LHCN-M2 (cell line): ENCODE data around the gene SET. TPM values are rescaled to one million over a fixed set of nuclear protein-coding genes. Genes with fewer than 3 reads are reported as not detected.
"Not testable (repeated sequence)": the region's sequence is repeated elsewhere in the genome, so short reads cannot be mapped to it uniquely, and the experiment has no call there.

Source experiments
- DNase-seq: peaks from one replicate; pipeline ENCODE4 v3.0.0-alpha.2; 2012; ENCODE audit warnings: low read depth
- total RNA-seq: library from RNA; depleted of rRNA; stranded (reverse); fragments of >200 nt; gene quantifications from 2 replicates; pipeline ENCODE4 v1.2.3, GENCODE V29; 2014

The SET gene
- total RNA-seq, 1 experiment from 2014 or later = 454 TPM

DNA sequence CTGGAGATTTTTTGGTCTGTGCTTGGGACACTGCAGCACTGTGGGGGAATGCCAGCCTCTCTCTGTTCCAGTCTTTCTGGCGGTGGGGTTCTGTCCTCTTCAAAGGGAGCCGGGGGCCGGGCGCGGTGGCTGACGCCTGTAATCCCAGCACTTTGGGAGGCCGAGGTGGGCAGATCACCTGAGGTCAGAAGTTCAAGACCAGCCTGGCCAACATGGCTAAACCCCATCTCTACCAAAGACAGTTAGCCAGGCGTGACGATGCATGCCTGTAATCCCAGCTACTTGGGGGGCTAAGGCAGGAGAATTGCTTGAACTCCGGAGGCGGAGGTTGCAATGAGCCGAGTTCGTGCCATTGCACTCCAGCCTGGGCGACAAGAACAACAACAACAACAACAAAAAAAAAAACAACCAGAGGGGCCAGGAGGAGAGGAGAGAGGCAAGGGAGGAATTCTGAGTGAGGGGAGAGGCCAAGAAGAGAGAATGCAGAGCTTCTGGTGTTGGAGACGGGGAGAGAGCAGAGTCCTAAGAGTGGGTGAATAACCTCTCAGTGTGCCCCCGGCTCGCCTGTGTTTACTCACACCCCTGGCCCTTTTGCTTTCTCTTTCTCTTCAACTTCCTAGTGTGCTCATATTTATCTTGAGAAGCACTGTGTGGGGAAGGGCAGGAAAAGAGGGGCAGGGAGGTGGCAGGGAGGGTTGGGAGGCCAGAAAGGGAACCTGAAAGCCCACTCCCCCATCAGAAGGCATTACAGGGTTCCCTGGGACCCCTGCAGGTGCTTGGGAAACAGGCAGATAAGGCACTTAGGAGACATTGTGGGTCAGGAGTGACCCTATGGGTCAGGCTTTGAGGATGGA, 3.2 kb upstream of the SET start:
- DNase-seq = no peak

DNA sequence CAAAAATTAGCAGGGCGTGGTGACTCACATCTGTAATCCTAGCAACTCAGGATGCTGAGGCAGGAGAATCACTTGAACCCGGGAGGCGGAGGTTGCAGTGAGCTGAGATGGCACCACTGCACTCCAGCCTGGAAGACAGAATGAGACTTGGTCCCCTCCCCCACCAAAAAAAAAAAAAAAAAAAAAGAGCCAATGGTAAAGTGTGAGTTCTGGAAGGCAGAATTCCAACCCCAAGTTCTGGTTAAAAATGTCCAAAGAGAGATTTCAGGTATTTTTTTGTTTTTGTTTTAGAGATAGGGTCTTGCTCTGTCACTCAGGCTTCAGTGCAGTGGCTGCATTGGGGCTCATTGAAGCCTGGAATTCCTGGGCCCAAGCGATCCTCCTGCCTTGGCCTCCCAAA, 1.6 kb upstream of the SET start:
- no peak for DNase-seq

DNA sequence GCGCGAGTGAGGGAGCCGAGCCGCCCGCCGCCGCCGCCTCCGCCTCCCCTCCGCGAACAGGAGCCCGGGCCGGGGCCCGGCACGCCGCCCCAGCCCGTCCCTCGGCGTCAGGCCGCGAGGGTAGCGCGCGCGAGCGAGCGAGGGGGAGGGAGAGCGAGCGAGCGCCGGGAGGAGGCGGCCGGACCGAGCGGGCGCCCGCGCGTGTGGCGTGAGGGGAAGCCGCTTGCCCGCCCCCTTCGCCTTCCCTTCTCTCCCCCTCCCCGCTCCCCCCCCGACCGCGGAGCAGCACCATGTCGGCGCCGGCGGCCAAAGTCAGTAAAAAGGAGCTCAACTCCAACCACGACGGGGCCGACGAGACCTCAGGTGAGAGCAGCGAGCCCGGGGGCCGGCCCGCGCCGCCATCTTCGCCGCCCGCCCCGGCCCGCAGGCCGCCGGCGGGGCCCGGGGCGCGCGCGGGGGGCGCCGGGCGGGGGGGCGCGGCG, 312 bp downstream of the SET start:
- DNase-seq = no peak

DNA sequence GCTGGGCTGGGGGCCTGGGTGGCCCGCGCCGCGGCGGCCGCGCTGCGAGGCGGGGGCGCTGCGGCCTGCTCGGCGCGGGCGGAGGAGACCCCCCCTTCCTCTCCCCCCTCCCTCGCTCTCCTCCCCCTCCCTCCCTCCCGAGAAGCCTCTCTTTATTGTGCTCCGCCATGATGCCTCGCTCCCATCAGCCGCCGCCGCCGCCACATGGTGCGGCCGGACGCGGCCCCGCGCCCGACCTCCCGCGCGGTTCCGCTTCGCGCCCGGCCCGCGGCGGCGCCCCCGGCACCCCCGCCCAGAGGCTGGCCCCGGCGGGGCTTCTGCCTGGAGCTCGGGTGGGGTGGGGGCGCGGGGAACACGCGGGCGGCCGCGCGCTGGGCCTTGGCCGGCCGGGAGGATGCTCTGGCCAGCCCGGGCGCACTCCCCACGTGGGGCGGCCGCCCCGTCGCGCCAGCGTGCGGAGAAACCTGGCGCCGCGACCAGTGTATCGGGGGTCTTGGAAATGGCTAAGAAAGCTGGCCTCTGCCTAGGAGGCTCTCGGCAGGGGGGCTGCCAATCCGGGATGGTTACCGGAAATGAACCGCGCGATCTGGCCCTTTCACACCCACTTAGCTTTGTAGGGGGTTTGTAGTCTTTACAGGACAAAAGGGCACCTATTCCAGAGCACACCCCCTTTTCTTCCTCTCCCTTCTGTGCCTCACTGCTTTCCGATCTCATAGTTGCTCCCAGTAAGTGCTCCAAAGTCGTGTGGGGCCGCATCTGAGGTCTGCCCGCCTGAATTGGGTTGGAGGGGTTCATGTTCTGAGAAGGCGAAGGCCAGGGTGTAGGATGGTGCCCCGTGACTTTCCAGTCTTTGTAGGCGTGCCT, 1.0 kb downstream of the SET start:
- peak; percentile 48 for DNase-seq

DNA sequence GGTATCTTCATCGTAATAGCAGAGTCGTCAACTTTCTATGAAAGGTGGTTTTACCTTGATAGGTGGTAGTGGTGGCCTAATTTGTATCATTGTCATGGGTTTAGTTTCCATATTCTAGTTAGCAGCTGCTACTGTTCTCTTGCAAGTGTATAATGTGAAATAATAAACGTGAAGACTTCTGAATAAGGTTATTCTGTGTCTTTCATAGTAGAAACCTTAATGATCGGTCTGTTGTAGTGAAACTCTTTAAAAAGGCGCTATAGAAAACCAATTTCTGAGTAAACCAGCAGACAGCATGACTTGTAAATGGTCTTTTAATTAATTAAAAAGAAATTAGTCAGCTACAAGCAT, 1.6 kb downstream of the SET start:
- DNase-seq = no peak

DNA sequence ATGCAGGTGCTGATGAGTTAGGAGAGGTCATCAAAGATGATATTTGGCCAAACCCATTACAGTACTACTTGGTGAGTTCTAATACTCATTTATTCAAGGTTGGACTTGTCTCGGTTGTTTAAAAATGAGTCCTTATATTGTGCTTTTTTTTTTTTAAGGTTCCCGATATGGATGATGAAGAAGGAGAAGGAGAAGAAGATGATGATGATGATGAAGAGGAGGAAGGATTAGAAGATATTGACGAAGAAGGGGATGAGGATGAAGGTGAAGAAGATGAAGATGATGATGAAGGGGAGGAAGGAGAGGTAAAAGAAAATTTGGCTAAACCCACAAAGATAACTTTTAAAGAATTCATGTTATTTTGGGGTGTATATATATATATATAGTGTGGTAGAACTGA, 4.7 kb downstream of the SET start:
- not testable (repeated sequence) for DNase-seq

DNA sequence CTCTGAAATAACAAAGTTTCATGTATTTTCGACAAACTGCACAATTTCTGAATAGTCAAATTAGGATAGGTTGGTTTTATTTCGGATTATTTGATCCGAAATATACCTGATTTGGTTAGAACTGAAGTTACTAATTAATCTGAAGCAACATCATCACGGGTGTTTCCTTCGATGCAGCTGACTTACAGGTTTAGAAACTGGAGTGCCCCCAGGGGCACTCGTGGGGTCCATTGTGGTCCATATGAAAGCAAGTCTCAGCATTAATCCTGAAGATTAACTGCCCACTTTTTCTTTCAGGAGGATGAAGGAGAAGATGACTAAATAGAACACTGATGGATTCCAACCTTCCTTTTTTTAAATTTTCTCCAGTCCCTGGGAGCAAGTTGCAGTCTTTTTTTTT, 5.3 kb downstream of the SET start:
- DNase-seq = no peak

DNA sequence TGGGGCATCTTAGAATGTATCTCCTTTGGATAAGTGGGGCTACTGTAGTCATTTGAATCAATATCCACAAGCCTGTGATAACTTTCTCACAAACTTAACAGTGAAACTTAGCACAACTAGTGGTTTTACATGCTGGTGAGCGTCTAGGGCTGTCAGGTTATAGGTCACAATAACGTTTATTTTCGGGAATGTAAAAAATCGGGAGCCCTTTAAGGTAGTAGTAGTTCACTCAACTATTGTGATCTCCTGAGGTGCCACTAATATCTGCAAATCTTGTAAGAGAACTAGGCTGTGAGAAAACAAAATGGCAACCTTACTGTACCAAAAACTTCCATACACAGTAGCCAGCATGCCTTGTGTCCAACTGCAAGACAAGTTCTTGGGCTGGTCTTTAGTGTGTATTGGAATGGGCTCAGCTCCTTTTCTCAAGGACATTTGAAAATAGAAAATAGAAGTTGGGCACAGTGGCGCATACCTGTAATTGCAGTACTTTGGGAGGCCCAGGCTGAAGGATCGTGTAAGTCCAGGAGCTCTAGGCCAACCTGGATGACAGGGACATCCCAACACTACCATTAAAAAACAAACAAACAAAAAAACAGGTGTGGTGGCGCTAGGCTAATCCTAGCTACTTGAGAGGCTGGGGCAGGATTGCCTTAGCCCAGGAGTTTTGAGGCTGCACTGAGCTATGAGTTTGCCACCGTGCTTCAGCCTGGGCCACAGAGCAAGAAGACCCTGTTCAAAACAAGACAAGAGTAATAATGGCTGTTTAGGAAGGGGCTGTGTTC, 8.1 kb downstream of the SET start:
- DNase-seq = no peak

DNA sequence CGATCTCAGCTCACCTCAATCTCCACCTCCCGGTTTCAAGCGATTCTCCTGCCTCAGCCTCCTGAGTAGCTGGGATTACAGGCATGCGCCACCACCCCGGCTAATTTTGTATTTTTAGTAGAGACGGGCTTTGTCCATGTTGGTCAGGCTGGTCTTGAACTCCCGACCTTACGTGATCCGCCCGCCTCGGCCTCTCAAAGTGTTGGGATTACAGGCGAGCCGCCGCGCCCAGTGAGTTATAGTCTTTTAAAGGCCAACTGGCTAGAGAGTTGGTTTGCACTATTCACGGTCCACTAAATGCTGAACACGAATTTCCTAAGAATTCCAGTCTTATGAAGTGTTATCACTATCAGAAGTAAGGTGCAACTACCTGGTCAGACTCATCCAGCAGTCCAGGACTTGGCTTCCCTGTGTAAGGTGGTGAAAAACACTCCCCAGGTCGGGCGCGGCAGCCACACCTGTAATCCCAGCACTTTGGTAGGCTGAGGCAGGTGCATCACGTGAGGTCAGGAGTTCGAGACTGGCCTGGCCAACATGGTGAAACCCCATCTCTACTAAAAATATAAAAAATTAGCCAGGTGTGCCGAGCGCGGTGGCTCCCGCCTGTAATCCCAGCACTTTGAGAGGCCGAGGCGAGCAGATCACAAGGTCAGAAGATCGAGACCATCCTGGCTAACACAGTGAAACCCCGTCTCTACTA, 10.2 kb downstream of the SET start:
- DNase-seq = not testable (repeated sequence)

DNA sequence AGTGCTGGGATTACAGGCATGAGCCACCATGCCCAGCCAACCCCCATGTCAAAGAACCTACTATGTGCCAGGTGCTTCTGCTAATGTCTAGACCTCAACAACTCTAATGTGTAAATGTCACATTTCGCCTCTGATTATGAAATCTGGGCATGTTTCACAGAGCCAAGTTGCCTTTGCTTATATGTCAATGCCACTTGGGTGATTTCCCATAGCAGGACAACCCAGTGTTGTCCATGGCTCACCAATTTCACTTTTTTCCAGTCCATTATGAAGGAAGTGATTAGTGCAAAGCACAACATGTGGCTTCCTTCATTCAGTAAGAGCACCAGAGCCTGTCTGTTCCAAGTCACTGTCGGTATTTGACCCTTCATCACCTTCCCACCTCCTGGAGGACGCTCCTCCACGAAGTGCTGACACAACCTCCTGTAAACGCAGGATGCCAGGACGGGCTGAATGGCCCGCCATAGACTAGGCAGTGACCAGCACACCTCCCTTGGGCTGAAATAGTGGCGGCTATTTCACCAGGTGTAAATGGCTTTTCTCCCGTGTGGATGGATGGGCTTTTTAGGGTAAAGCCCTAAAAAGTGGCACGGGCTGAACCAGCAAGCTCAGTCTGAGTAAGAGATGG, 12.3 kb downstream of the SET start:
- DNase-seq = no peak

DNA sequence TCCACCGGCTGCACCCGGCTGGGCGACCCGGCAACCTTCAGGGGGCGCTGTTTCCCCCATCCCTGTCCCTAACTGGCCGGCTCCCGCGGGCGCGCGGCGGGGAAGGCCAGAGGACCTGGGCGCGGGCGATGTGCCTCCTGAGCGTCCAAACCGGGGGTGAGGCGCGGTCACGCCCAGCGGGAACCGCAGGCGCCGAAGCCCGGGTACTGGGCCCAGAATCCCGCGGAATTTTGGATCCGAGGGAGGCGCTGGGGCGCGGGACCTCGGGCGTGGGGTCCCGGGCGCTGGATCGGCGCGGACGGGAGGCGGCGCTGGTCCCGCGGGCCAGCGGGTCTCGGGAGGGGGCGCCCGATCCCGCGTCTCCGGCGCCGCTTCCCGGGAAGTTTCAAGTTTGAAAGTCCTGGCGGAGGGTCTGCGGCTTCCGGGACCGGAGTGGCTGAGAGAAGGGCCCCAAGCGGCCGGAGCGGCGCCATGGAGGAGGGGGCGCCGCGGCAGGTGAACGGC, 13.5 kb downstream of the SET start, which contains the start of gene PKN3:
PKN3 (plus strand) TSS at position 59 of the 504 bp plus-strand sequence; CDS start at position 472, 413 bp downstream.
- peak; percentile 79 for DNase-seq

DNA sequence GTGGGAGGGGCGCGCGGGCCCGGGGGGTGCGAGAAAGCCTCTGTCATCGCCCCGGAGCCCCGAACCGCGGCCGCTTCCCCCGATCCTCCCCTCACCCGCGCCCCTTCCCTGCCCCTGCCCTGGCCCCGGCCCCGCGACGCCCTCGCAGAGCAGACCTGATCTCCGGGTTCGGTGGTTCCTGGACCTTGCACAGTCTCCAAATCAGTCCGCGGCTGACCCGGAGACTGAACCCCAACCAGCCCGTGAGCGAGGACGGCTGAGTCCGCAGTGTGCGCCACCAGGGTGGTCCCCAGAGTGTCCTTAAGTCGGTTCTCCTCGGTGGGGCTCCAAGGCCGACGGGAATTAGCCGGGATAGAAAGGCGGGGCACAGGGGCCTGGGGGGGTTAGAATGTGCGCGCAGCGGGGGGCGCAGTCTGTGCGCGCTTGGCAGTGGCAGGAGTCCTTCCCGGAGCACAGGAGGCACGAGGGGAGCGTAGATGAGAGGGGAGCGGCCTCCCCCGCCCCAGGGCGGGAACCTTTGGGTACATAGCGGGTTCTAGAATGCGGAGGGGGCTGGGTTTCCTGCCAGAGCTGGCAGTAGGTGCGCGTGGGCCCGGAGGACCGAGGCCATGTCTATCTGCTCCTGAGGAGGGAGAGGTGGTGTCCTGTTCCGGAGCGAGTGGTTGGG, 14.1 kb downstream of the SET start:
- no peak for DNase-seq

DNA sequence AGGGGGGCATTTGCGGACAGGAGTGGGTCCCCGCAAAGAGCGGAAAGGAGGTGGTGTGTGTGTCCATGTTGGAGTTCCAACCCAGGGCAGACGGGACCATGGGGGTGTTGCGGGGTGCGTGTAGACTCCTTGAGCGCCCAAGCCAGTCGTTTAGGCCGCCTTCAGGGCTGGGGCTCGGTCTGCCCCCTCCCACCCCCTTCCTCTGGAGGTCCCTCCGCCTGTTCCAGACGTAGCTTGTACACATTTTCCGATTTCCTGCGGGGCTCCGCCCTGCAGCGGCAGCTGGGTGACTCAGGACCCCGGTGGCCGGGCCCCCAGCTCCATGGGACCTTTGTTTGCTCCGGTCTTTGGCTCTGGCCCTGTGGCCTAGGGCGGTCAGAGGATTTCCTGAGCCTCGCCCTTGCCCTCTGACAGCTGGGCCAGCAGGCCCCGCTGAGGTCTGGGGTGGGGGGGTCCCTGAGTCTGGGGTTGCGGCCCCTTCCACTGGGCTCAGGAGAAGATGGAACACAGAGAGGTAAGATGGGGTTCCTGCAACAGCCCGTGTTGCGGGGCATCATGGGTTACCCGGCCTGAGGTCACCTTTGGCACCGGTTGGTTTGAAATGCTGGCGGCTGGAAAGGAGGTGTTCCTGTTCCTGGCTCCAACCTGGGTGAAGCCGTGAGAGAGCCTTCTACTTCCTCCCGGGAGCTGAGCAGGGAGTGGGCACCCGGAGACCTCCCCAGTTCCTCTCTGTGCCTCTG, 14.8 kb downstream of the SET start:
- no peak for DNase-seq

DNA sequence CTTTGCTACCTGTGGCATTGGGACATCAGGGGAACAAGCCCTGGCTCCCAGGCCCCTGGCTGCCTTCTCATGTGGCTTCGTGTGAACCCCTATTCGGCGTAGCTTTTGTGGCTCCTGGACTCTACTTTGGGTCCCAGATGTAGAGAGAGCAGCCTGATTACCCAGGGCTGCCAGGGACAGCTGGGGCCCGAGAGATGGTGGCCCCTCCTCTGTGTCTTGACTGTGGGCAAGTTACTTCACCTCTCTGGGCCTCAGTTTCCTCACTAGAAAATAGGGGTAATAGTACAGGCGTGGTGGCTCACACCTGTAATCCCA, 15.3 kb downstream of the SET start:
- DNase-seq = no peak

DNA sequence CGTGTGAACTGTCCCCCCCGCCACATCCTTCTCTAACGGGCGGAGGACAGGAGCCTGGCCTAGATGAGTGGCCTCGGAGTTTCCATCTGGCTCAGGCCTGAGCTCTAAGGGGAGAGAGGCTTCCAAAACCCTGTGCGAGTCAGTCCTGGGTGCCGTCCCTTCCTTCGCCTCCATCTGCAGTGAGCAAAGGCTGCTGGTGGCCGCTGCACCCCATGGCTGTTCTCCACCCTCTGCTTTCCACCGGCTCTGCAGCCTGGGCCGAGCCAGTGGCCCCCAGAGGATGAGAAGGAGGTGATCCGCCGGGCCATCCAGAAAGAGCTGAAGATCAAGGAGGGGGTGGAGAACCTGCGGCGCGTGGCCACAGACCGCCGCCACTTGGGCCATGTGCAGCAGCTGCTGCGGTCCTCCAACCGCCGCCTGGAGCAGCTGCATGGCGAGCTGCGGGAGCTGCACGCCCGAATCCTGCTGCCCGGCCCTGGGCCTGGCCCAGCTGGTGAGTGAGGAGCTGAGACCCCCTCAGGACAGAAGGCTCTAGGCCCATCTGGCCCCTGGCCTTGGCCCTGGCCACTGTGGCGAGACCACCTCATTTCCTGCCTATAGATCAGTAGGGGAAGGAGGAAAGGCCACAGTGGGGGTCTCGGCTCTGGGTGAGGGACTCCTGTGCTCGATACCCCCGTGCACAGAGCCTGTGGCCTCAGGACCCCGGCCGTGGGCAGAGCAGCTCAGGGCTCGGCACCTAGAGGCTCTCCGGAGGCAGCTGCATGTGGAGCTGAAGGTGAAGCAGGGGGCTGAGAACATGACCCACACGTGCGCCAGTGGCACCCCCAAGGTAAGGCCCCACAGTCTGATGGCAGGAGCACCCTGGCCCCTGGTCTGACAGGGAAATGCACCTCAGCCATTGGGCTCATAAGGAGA, 16.3 kb downstream of the SET start:
- DNase-seq = no peak

DNA sequence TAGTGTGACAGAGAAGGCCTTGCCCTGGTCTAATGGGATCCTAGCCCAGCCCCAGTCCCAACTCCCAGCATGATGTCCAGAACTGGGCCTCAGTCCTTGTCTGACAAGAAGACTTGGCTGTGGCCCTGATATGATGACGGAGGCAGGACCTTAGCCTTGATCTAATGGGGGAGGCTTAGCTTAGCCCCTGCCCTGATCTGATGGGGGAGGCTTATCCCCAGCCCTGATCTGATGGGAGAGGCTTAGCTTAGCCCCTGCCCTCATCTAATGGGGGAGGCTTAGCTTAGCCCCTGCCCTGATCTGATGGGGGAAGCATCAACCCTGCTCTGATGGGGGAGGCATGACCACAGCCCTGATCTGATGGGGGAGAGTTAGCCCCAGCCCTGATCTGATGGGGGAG, 17.0 kb downstream of the SET start:
- DNase-seq = no peak

DNA sequence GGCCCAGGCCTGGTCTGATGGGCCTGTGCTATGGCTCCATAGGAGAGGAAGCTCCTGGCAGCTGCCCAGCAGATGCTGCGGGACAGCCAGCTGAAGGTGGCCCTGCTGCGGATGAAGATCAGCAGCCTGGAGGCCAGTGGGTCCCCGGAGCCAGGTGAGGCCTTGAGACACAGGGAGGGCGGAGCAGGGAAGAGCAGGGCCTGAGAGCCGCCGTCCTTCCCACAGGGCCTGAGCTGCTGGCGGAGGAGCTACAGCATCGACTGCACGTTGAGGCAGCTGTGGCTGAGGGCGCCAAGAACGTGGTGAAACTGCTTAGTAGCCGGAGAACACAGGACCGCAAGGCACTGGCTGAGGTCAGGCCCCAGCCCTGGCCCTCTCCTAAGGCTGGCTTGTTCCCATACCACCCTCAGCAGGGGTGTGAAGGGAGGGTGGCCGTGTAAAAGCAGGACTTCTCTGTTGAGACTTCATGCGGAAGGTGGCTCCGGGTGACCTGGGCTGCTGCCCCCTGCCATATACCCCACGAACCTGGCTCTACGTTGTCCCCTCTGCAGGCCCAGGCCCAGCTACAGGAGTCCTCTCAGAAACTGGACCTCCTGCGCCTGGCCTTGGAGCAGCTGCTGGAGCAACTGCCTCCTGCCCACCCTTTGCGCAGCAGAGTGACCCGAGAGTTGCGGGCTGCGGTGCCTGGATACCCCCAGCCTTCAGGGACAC, 17.8 kb downstream of the SET start:
- no peak for DNase-seq

DNA sequence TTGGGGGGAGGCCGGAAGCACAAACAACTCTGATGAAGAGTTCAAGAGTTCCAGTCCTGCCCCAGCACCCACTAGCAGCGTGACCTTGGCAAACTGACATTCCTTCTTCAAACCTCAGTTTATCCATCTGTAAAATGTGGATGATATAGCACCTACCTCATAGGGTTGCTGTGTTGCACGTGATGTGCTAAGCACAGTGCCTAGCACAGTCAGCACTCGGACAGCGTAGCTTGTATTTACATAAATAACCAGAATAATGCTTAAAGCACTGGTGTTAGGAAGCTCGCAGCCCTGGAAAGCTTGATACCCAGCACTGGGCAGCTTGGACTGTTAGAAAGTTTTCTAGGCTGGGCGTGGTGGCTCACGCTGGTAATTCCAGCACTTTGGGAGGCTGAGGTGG, 18.4 kb downstream of the SET start:
- no peak for DNase-seq
